ENCODE results near the gene DNAJB13. TPM values are rescaled to one million over a fixed set of nuclear protein-coding genes. Genes with fewer than 3 reads are reported as not detected.

DNAJB13 gene
- total RNA-seq, 1 experiment from 2014 or later = not detected

DNA sequence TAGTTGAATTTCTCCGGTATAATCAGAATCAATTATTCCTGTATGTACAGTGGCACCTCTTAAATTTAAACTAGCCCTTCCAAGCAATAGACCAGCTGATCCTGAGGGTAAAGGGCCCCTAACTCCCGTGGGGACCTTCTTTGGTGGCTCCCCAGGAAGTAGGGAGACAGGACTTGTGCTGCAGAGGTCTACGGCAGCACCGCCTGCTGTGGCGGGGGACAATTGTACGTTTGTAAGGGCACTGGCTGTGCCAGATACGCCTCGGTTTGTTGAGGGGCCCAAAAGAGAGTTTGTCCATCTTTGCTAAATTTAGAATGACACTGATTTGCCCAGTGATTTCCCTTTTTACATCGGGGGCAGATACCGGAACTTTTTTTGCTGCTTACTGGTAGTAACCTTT, 5.9 kb upstream of the DNAJB13 start:
- H3K23ac ChIP-seq (ENCODE audit: insufficient read length, low read depth, low read length) = no peak overlapping the region
- no peak overlapping the region for H3K56ac ChIP-seq (ENCODE audit: insufficient read length, low read depth, low read length)
- no peaks in the 10 kb centered on the region for H3K4me1 Mint-ChIP-seq
- no peak overlapping the region for H3K4ac ChIP-seq (ENCODE audit: low read depth, low read length)
- no peaks in the 10 kb centered on the region for H4K20me1 ChIP-seq (ENCODE audit: control insufficient read depth, insufficient read depth, insufficient read length)
- H2BK15ac ChIP-seq (ENCODE audit: low read depth, low read length) = no peak overlapping the region
- H3K9ac ChIP-seq (ENCODE audit: extremely low read depth, insufficient read length, low read length) = no peak overlapping the region
- no peak overlapping the region for H4K5ac ChIP-seq (ENCODE audit: insufficient read length, low read depth, low read length)
- H2BK120ac ChIP-seq (ENCODE audit: low read depth, low read length, poor library complexity, severe bottlenecking) = no peak overlapping the region
- H3K27ac ChIP-seq (ENCODE audit: insufficient read length, low read depth, low read length) = no peak overlapping the region
- H2AK5ac ChIP-seq (ENCODE audit: insufficient read length, low read length) = no peak overlapping the region
- H3K9me3 Mint-ChIP-seq = peaks cover 17 to 19% of the 10 kb centered on the region in 2 experiments
- TF ChIP-seq, protein P1, sequence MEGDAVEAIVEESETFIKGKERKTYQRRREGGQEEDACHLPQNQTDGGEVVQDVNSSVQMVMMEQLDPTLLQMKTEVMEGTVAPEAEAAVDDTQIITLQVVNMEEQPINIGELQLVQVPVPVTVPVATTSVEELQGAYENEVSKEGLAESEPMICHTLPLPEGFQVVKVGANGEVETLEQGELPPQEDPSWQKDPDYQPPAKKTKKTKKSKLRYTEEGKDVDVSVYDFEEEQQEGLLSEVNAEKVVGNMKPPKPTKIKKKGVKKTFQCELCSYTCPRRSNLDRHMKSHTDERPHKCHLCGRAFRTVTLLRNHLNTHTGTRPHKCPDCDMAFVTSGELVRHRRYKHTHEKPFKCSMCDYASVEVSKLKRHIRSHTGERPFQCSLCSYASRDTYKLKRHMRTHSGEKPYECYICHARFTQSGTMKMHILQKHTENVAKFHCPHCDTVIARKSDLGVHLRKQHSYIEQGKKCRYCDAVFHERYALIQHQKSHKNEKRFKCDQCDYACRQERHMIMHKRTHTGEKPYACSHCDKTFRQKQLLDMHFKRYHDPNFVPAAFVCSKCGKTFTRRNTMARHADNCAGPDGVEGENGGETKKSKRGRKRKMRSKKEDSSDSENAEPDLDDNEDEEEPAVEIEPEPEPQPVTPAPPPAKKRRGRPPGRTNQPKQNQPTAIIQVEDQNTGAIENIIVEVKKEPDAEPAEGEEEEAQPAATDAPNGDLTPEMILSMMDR (conservative IDR thresholded peaks at IDR 0.05) = no peak
- H2AFZ ChIP-seq (ENCODE audit: low read length) = no peak overlapping the region
- H2BK20ac ChIP-seq (ENCODE audit: low read depth, low read length, poor library complexity, severe bottlenecking) = no peak overlapping the region
- H3K23me2 ChIP-seq (ENCODE audit: insufficient read length, low read depth, low read length, poor library complexity, severe bottlenecking) = no peaks in the 10 kb centered on the region
- no peak overlapping the region for H3K4me2 ChIP-seq (ENCODE audit: insufficient read depth, insufficient read length, low read length)
- H4K8ac ChIP-seq (replicated peaks; ENCODE audit: insufficient read length, low read depth, low read length) = no peak overlapping the region
- H3K14ac ChIP-seq (ENCODE audit: insufficient read depth, low read length) = no peak overlapping the region
- no peak overlapping the region for H4K91ac ChIP-seq (ENCODE audit: insufficient read length, low read depth, low read length)
- H3K27me3 ChIP-seq (ENCODE audit: insufficient read depth, low read length) = no peaks in the 10 kb centered on the region
- H3T11ph ChIP-seq (ENCODE audit: low read length) = no peak overlapping the region
- H3K4me3 Mint-ChIP-seq = no peak overlapping the region
- no peak overlapping the region for H3K27ac Mint-ChIP-seq
- H3K36me3 Mint-ChIP-seq (ENCODE audit: insufficient read depth in 1 of 3, low read depth in 3 of 3) = peaks cover 7 to 19% (median 12%) of the 10 kb centered on the region in 3 experiments; a peak in 6 of 7 replicates
- H3K18ac ChIP-seq (ENCODE audit: insufficient read length, low read depth, low read length) = no peak overlapping the region
- H2BK5ac ChIP-seq (ENCODE audit: insufficient read length, low read length) = no peak overlapping the region
- no CpG with 5 or more reads among the region's 10 CpGs for WGBS (ENCODE audit: extremely low coverage, insufficient read length, low lambda C conversion rate)
- no peak for DNase-seq
- no peaks in the 10 kb centered on the region for H3K79me2 ChIP-seq (ENCODE audit: insufficient read depth, low read length)
- peaks cover 11% of the 10 kb centered on the region for H3K9me3 ChIP-seq (ENCODE audit: control insufficient read depth, low read depth, low read length)
- H3K79me1 ChIP-seq (ENCODE audit: insufficient read depth, low read depth, low read length, poor library complexity, severe bottlenecking) = no peaks in the 10 kb centered on the region
- no peaks in the 10 kb centered on the region for H3K4me1 ChIP-seq (ENCODE audit: insufficient read depth, low read length)
- peaks cover 3% of the 10 kb centered on the region; the same call in 1 of the 2 replicates for H3K27me3 Mint-ChIP-seq (ENCODE audit: low read depth)
- H2BK12ac ChIP-seq (ENCODE audit: insufficient read length, low read depth, low read length) = no peak overlapping the region

All from H9 (cell line).